Smooth muscle cell of the brain vasculature (primary cell): ENCODE results near the gene ITGAL.

ENCODE experiments used
- DNase-seq: peaks from one replicate; pipeline ENCODE4 v3.0.0-alpha.2; 2012; ENCODE audit warnings: low read depth, low spot score

ITGAL gene

GRCh38 chr16:30567160-30567990 lies 94.8 kb downstream of the ITGAL start:
- no peak for DNase-seq

- DNase-seq, result no peak
Observed at GRCh38 chr16:30567991-30568638, 95.6 kb downstream of the ITGAL start.

- DNase-seq, result no peak
Observed at GRCh38 chr16:30569281-30569680, 96.7 kb downstream of the ITGAL start.

- no peak for DNase-seq
Observed at GRCh38 chr16:30569746-30570635, 97.4 kb downstream of the ITGAL start.

- DNase-seq, result no peak
Observed at GRCh38 chr16:30570636-30571444, 98.3 kb downstream of the ITGAL start.

- DNase-seq, result peak; percentile 95
Observed at GRCh38 chr16:30571445-30572322, 99.1 kb downstream of the ITGAL start, which contains the start of gene ZNF688. TSS of gene ZNF688 (minus strand) at chr16:30571714. CDS start at chr16:30571629, 85 bp downstream.
